RKO (cell line): ENCODE results near the gene KCND3.

Source experiments
- DNase-seq: peaks from one replicate; pipeline ENCODE4 v3.0.0-alpha.2; 2016; ENCODE audit warnings: low spot score

Gene KCND3

DNA sequence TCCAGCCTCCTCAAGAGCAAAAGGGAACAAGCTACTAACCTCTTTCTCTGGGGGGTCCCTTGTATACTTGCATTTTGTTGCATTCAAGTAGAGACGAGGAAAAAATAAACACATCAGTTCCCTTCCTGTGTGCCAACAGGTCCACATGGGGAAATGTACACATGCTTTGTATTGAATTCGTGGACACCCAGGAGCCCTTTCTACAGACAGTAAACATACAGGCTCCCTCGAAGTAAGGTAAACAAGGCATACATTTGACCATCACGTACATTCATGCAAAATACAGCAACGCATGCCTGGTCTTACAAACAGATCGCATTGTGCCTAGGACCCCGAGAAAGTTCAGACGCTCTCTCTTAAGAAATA is 1.1 kb downstream of the KCND3 start:
- DNase-seq, result no peak

DNA sequence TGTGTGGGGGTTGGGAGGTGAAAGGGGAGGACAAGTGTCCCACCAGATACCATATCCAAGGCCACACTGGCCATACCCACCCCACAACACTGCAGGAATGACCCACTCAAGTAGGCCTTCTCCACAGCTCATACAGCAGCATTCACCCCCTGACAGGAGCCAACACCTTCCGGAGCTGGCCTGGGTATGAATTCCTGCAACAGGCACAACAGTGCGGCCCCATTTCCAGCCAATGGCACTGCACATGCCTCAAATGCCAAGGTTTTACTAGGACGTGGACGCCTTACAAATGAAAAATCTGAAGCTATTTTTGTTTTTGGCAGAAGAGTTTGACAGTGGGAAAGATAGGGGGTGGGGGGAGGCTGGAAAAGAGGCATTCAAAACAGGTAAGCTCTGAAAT is 2.0 kb downstream of the KCND3 start:
- no peak for DNase-seq

DNA sequence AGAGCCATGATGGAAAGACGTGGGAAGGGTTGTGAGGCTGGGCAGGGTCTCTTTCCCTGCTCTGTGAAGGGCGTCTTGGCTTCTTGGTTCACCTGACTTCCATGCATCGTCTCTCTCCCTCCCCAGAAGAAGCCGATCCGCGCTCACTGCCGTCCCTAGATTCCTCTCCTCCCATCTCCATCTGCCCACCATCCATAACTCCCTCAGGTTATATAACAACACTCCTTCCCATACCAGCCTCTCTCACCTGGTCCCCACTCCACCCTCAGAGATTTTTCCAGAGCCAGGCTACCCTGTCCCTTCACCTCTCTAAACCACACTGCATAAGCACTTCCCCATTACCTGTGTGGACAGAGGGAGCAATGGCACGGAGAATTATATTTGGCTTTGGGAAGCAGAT is 6.0 kb downstream of the KCND3 start:
- DNase-seq, result no peak

DNA sequence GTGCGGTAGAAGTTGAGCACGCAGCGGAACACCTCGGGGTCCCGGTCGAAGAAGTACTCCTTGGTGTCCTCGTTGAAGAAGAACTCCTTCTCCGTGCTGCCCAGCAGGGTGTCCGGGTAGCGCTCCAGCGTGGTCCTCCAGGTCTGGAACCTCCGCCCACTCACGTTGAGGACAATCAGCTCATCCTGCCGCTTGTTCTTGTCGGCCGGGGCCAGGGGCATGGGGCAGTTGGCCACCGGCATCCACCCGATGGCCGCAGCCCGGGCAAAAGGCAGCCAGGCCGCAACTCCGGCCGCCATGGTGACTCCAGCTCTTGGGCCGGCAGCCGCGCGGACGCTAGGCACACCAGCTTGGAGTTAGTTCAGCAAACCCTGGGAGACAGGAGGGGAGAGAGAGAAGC is 7.0 kb downstream of the KCND3 start:
- DNase-seq, result no peak

DNA sequence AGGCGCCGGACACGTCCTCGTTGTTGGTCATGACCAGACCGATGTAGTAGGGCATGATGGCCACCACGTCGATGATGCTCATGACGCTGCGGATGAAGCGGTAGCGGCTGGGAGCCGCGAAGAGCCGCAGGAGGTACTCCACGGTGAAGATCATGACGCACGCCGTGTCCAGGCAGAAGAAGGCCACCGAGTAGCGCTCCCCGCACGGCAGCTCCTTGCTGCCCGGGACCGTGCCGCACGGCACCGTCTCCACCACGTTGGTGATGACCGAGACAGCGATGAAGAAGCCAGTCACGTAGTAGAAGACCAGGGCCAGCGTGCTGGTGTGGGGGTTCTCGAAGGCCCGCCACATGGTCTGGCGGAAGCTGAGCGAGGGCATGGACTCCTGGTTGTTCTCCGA is 7.6 kb downstream of the KCND3 start:
- no peak for DNase-seq

DNA sequence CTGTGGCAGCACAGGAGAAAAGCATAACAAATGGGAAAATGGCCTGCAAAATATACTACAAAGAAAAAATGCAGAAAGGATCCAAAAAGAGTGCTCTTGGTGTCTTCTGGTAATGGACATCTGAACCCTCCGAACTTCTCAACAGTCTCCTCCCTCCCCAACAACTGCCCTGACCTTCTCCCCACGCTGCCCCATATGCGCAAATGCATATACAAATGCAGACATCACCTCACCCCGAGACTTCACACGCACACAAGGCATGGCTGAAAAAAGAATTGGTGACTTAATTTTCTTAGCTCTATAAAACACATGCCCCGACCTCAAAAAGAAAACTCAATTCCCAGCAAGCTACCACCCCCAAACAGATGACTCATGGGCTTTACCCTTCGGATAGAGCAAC is 8.4 kb downstream of the KCND3 start:
- no peak for DNase-seq

DNA sequence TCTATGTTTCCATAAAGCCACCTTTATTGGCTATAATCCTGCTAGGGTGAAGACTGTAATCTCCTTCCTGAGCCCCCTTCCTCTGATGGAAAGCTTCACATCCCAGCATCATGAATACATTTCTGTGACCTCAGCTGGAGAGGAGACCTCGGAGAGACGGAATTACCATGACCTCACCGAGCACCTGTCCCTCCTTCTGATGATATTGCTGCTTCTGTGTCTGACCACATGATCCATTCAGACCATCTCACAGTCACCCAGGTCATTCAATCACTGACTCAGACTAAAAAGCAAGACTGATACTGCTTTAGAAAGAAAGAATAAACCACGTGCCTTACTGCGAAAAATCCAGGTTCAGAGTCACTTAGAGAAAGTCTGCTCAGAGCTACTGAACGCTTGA is 8.8 kb downstream of the KCND3 start:
- no peak for DNase-seq

DNA sequence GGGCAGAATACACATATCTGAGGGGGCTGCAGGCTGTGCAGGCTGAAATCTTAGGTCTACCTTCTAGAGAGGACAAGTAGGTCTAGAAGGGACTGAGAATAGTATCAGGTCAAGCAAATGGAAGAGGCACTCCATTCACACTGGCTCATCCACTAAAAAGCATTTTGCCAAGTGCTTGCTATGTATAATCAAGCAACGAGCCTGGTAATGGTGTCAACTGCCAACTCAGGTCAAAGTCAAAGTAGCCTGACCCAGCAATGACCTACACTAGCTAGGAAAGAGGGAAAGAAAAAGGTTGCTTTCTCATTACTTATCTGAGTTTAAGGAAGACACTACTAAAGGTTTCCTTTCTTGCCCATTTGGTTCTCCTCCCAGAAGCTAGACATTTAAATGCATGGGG is 10.8 kb downstream of the KCND3 start:
- no peak for DNase-seq

DNA sequence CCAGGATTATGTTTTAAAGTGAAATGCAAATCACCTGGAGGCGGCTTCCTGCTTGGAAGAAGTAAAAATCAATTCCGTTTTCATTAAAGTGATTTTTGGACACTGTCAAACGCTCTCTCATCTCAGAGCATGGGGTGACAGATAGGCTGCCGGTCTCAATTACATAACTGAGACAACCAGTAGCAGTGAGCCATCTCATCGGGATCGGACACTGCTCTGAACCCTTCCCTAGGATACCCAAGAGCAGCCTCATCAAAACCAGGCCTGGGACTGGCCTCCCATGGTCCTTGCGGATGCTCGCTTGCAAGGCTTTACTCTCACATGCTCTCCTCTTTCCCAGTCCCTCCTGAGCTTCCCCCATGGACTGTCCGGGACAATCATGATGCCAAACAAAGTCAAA is 12.1 kb downstream of the KCND3 start:
- no peak for DNase-seq

DNA sequence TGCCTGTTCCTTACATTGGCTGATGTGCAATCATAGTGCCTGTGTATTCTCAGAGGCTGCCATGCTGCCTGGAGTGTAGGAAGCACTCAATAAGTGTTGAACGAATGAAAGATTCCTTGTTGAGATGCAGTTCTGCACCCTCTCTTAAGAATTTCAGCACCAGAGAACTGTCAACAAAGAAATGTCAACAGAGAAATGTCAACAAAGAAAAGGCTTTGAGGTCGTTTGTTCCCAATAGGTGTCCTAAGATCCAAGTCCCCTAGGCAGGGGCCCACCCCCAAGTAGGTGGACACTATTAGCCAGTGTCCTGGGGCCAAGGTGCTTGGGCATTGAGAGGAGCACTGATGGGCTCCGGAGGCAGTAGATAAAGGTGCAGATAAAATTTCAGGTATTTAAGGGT is 12.6 kb downstream of the KCND3 start:
- DNase-seq, result no peak

DNA sequence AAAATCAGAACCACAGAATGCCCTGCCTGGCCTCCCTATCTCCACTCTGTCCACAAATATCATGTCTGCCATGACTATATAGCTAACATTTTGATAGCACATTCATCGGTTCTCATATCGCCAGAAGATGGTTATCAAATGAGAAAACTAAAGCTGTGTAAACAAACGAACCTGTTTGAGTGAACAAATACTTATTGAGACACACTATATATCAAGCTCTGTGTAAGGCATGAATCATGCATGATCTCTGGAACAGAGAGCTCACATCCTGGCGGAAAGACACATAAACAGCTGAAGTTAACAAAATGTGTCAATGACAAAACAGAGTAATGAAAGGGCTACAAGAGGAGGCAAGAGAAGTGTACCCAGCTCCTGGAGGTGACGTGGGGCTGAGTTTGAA is 13.1 kb downstream of the KCND3 start:
- peak; percentile 16 for DNase-seq

DNA sequence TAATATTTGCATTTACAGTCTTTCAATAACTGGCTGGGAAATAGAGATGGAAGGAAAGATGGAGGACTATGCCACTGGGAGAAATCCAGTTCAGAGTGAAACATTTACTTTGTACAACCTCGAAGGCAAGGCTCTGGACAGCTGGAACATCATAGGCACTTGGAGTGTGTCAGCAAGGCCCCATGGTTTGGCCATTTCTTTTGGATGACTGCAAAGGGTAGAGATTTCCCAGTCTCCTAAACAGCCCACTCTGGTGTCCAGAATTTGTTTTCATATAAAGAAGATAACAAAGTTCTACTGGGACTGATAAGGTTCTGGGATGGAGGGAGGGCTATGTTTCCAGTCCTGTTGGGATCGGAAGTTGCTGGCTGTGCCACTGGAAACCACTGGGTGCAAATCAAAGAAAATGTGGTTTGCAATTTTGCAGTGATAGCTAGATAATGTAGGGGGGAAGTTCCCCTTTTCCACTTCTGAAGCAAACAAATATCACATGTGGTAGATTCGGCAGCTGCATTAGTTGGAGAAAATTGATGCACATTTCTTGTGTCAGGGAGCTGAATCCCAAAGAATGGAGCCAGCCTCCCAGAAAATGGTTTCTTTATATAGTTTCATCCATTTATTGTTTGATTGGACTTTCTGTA is 16.2 kb downstream of the KCND3 start:
- DNase-seq, result no peak

DNA sequence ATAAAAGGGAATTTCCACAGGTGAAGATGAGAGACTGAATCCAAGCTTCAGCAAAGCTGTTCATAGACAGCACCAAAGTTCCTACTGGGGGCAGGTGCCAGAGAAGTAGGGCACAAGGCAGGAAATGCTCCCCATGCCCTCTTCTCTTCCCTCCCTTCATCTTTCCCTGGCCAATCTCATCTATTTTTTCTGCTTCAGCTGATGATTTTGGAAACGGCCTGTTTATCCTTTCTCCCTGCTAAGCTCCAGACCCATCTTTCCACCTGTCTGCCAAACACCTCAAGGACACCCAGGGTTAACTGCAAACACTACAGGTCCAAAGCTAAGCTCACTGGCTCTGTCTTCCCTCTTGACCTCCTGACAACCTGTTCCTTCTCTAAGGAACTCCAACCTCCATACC is 18.1 kb downstream of the KCND3 start:
- no peak for DNase-seq

DNA sequence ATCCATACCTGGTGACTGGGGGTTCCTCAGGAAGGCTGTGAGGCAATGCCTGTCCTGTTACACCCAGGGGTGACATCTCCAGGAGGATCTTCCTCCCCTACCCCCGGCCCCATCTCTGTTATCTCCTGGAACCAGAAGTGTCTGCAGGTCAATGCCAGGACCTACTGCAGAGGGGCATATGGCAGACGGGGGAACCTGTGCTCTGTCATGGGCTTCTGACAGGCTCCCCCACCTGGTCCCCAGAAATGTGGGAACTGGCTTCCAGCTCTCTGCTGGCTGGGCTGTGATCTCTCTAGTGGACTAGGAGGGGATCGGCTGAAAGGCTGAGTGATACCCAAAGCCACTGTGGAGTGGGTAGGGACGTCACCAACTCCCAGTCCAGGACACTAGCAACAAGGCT is 21.0 kb downstream of the KCND3 start:
- DNase-seq, result no peak

DNA sequence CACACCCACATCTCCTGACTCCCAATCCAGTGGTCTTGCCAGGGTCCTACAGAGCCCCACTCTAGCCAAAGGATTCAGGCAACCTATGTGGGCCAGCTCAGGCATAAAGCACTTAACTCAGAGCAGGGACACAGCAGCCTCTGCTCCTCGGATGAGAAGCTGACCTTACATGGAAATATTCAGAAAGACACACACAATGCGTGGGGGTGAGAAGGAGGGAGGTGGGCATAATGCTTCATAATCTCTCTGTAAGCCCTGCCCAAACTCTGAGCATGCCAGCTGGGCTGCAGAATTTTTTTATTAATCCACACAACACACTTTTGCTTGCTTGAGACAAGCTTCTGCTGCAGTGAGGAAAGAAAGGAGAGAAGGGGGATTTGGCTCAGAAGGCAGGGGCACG is 21.6 kb downstream of the KCND3 start:
- no peak for DNase-seq

DNA sequence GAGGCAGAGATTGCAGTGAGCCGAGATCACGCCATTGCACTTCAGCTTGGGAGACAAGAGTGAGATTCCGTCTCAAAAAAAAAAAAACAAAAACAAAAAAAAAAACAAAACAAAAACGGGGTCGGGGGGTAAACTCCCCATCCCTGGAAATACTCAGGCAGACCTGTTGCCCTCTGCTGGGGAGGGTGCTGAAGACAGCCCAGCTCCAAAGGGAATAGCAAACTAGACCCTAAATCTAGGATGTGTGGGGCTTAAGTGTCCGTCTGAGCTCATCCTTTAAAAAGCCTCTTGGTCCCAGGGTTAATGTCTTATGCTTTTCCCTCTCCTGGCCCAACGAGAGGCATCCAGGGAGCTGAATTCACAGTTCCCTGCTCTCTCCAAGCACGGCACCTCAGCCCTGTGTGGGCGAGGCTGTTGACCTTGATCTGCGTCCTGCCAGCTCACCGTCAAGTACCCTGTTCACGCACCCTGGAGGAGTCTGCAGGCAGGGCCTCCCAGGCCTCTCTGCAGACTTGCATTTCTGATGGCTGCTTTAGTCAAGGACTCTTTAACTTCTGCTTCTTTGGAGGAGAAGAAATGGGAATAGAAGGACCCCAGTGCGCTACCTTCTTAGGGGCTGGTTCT is 22.3 kb downstream of the KCND3 start:
- no peak for DNase-seq

DNA sequence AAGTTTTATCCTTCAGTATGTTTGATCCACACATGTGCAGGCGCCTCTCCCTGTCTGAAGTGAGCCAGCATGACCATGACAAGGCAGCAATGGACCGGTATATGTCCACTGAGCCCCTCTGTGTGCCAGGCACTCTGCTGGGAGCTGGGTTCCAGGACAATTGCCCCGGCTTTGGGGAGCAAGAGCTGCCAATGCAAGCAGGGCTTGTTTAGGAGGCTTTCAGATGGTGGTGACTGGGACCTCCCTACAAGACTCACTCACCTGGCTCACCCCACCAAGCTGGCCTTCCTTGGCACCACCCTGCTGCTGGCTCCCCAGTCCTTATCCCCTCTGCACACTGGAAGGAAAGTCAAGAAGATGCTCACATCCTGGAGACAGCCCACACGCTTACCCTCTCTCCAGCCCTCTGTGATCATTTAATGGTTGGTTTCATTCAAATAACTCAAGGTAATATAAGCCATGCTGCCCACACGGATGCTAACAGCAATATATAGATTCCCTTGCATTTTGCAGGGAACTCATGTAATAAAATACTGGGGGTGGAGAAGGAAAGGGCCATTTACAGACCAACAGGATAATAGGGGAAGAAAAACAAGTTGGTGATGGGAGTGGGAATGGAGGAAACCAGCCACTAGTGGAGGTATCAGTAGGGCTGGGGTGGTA is 23.6 kb downstream of the KCND3 start:
- no peak for DNase-seq

DNA sequence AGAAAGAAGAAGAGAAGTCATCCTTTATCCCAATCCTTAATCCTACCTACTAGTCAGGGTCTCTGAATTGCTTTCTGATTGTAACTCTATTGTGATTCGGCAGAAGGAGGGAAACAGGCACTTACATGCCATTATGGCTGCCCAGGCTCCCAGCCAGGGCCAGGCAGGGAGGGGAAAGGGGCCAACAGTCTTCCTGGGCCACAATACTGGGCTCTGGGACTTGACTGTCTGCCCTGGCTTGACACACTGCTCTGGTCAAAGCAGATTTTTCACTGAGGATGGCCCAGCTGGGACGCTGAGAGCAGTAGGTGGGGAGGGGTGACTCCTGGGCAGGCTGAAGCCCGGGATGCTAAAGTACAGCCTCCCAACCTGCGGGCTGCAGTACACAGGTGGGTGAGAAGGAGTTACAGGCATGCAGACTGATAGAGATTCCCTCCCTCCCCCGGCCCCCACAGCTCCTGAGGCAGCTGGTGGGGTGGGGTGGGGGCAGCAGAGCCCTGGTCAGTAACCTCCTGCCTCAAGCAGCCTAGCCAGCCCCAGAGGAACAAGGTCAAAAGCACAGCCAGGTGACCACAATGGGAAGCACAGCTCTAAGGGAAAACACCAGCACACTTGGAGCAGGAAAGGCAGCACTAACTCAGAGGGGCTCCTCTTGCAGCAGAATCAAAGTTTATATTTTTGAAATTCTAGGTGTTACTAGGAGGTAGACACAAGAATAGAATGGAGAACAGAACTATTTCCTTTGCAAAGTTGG is 25.3 kb downstream of the KCND3 start:
- DNase-seq, result no peak

DNA sequence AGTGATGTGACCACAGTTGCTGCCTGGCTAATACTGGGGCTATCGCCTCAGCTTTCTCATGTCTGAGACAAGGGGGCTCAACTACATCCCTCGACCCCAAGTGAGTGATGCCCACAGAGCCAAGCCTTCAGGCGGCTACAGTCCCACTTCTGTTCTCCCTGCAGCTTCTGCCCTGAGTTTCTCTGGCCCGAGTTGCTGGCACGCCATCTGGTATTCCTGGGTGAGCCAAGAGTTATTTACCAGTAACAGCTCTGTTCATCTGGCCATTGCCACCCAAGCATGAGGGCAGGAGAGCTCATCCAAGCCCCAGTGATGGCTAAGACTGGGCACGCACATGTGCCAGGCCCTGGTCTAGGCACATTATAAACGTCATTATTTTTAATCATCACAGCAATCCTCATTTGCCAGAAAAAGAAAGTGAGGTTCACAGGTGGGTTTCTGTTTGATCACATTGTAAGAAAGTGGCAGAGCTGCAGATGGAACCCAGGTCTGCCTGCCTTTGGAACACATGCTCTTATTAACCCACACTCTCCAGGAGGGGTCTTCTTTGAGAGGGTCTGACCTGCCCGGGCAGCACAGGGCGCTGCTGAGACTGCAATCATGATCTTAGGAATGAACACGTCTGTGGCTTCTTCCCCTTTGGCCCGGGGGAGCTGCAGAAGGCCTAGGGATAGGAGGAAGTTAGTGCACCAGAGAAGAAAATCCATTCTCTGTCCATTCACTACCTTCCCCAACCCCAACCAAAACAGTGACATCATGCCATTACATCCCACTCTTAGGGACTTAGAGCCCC is 27.5 kb downstream of the KCND3 start:
- no peak for DNase-seq

DNA sequence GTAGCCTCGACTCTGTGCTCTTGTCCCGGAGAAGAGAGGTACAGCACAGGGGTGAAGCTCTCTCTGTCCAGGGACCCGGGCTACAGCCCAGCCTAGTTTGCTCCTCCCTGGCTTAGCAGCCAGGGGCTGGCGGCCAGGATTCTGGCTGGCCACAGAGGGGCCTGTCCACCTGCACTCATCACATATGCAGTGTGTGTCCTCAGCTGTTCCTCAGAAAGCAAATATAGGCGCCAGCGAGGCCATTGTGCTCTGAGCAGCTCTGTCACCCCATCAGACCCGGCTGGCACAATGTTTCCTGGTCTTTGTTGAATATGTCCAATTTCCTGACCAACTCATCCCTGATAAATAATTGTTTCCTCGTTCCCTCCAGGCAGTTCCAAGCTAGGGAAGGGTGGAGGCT is 28.5 kb downstream of the KCND3 start:
- no peak for DNase-seq

DNA sequence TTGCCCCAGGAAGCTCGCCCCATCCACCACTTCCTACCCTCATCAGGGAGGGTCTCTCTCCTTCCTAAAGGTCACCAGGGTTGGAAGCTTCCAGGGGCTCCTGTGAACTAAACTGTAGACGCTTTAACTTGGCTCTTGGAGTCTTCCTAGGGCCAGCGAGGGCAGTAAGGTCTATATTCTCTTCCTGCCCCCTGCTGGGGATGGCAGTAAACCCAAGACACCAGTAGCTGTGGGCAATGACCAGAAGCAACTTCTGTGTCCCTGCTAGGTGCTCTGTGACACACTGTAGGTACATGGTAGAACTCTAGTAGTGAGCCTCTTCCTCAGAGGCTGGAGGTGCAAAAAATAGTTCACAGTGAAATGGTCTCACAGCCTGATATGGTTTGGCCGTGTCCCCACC is 30.0 kb downstream of the KCND3 start:
- DNase-seq, result no peak

DNA sequence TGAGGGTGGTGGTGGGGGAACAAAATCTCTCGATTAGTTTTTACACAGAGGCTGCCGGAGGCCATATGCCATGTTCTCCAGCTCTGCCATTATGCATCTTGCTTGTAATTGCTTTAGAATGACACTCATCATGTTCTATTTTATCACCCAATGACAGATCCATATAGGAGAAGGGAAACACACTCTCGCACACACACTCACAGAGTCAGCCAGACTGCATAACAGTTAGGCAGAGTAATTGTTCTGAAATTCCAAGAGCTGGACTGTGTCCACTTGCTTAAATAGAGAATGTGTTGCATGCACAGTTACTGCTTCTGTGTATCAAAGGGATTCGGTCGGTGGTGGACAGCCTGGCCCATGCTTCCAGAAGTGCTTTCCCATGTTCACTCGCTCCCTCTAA is 30.6 kb downstream of the KCND3 start:
- no peak for DNase-seq
